ENCODE results near the gene FIGNL1. TPM values are rescaled to one million over a fixed set of nuclear protein-coding genes. Genes with fewer than 3 reads are reported as not detected.

FIGNL1 gene
- total RNA-seq, 6 experiments from 2014 or later: 7.7 to 15.1 (median 12.4) TPM

DNA sequence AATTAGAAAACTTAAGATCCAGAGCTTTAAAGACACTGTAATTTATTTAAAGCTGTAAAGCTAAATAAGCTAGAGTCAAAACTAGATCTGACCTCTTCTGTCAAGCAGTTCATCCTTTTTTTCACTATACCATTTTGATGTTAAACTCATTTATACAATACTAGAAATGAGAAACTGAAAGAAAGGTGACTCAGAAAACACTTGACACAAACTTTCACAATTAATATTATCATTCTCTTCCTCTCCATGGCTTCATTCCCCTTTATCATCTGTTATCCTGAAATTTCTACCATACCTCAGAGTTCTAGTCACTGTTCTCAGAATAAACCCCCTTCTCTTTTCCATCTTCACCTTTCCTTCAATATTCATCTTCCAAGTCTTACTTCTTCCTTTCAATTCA is 1.3 kb downstream of the FIGNL1 start:
- Mint-ChIP-seq H3K36me3 (ENCODE audit: low read depth) (peaks cover 15% of the 10 kb centered on the region), H3K4me3 (peak overlapping the region; percentile 90; the same call in 1 of the 2 replicates), H3K4me1 (ENCODE audit: low read depth) (peaks cover 37% of the 10 kb centered on the region), H3K27ac (no peak overlapping the region), H3K9me3 (no peaks in the 10 kb centered on the region), H3K27me3 (ENCODE audit: insufficient read depth) (peaks cover 6% of the 10 kb centered on the region; the same call in 1 of the 2 replicates)
- TF ChIP-seq, protein P1, sequence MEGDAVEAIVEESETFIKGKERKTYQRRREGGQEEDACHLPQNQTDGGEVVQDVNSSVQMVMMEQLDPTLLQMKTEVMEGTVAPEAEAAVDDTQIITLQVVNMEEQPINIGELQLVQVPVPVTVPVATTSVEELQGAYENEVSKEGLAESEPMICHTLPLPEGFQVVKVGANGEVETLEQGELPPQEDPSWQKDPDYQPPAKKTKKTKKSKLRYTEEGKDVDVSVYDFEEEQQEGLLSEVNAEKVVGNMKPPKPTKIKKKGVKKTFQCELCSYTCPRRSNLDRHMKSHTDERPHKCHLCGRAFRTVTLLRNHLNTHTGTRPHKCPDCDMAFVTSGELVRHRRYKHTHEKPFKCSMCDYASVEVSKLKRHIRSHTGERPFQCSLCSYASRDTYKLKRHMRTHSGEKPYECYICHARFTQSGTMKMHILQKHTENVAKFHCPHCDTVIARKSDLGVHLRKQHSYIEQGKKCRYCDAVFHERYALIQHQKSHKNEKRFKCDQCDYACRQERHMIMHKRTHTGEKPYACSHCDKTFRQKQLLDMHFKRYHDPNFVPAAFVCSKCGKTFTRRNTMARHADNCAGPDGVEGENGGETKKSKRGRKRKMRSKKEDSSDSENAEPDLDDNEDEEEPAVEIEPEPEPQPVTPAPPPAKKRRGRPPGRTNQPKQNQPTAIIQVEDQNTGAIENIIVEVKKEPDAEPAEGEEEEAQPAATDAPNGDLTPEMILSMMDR (IDR thresholded peaks at IDR 0.05): no peak
- DNase-seq: no peak

DNA sequence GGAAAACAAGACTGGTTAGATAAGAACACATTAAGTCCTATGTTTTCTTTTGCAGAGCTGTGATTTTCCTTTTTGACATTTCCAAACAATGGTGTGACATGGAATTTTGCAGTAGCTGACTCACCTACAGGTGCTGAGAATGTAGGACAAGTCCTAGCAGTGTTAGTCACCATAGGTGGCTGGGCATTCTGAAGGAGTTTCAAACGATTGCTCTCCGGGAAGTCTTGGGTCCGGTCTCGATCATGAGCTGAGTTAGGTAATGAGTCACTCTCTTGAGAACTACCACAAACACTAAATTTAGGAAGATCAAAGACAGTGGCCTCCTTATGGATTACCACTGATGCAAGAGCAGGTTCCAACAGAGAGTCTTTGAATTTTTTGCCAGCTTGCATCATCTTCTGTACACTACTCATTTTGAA is 3.6 kb downstream of the FIGNL1 start:
- H3K4me3 Mint-ChIP-seq: no peak overlapping the region
- H3K4me1 Mint-ChIP-seq (ENCODE audit: low read depth): peaks cover 37% of the 10 kb centered on the region
- H3K27ac Mint-ChIP-seq: peak overlapping the region; percentile 52; the same call in 1 of the 2 replicates
- TF ChIP-seq, protein P1 (IDR thresholded peaks at IDR 0.05): no peak
- 0 out of 2 replicates have a peak, but pooled peaks cover 3% of the 10 kb centered on the region for H3K27me3 Mint-ChIP-seq (ENCODE audit: insufficient read depth)
- H3K9me3 Mint-ChIP-seq: no peaks in the 10 kb centered on the region
- peaks cover 15% of the 10 kb centered on the region for H3K36me3 Mint-ChIP-seq (ENCODE audit: low read depth)
- DNase-seq: peak; percentile 55

DNA sequence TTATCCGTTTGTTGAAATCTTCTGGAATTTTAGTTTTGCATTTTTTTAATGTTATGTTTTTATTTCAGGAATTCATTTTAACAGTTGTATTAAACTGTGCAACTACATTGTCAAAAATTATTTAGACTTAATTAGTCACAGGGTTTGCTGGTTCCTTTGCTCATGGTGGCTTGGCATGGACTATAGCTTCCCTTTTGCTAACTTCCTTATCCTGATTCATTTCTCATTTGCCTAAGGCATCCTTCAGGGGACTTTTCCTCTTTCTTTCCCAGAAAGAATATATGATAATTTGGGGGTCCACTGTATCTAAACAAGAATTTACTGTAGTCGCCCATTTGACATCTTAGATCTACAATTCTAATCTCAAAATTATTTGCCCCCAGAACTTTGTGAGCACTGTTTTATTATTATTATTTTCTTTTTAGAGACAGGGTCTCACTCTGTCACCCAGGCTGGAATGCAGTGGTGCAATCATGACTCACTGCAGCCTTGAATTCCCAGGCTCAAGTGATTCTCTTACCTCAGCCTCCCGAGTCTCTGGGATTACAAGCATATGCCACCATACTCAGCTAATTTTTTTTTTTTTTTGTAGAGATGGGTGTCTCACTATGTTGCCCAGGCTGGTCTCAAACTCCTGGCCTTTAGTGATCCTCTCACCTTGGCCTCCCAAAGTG is 13.9 kb downstream of the FIGNL1 start:
- H3K36me3 Mint-ChIP-seq (ENCODE audit: low read depth): peaks cover 21% of the 10 kb centered on the region
- no peak overlapping the region for H3K4me3 Mint-ChIP-seq
- peak overlapping the region; percentile 80 for H3K27ac Mint-ChIP-seq
- TF ChIP-seq, protein P1 (IDR thresholded peaks at IDR 0.05): no peak
- no peaks in the 10 kb centered on the region; the same call in 1 of the 2 replicates for H3K27me3 Mint-ChIP-seq (ENCODE audit: insufficient read depth)
- DNase-seq: peak; percentile 73
- no peaks in the 10 kb centered on the region for H3K9me3 Mint-ChIP-seq
- H3K4me1 Mint-ChIP-seq (ENCODE audit: low read depth): peaks cover 17% of the 10 kb centered on the region

DNA sequence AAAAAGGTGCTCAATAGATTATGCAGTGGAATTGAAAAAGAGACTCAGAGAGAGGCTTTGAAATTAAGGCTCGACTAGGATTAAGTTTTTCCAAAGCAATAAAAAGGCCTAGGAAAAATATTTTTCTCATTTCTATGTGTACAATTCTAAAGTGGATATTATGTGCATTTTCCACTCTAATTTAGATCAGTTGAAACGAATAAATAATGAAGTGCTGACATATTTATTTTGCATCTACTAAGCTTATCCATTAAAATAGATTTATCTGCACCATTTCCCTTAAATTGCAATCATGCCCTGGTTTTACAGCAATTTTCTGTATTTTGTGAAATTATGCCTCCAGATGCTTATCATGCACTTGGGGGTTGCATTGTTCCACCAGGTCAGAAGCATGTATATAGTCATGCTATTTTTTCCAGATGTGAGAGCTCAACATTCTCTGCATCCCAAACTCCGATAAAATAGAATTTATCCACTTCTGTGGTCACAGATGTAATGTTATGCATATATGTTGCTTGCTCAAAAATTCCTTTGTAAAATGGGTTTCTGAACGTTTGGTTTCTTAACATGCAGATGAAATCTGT is 18.3 kb downstream of the FIGNL1 start:
- DNase-seq: no peak
- Mint-ChIP-seq H3K9me3 (no peaks in the 10 kb centered on the region), H3K27me3 (ENCODE audit: insufficient read depth) (no peaks in the 10 kb centered on the region; the same call in 1 of the 2 replicates), H3K36me3 (ENCODE audit: low read depth) (no peaks in the 10 kb centered on the region), H3K4me3 (no peak overlapping the region), H3K4me1 (ENCODE audit: low read depth) (peaks cover 13% of the 10 kb centered on the region), H3K27ac (no peak overlapping the region)
- TF ChIP-seq, protein P1 (IDR thresholded peaks at IDR 0.05): no peak

DNA sequence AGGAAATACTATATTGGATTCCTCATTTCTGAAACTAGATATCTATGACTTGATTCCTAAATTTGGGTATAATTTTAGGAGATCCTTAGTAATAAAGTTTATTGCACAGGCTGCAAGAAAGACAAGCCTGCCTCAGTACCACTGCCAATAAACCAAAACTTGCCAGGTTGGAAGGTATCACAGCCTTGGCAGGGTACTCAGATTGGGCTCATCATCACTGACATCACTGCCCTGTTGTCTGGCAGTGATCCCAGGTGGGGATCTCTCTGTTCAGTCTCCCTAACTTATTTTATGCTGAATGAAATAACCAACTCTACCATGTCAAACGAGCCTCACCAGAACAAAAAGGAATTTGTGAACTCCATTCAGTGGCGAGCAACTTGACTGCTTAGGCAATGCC is 18.8 kb downstream of the FIGNL1 start:
- no peak for DNase-seq
- Mint-ChIP-seq H3K27ac (no peak overlapping the region), H3K36me3 (ENCODE audit: low read depth) (no peaks in the 10 kb centered on the region), H3K4me1 (ENCODE audit: low read depth) (peaks cover 8% of the 10 kb centered on the region), H3K4me3 (no peak overlapping the region), H3K9me3 (no peaks in the 10 kb centered on the region), H3K27me3 (ENCODE audit: insufficient read depth) (no peaks in the 10 kb centered on the region; the same call in 1 of the 2 replicates)
- TF ChIP-seq, protein P1 (IDR thresholded peaks at IDR 0.05): no peak
